HCT116 (cell line): ENCODE results near the gene COG5. TPM values are rescaled to one million over a fixed set of nuclear protein-coding genes. Genes with fewer than 3 reads are reported as not detected.

Experiments
- ATAC-seq: fragments of 200-7000 bp; cut with Tn5 transposase; 2 replicates; pipeline ENCODE4 v1.9.1; 2020; ENCODE audit warnings: mild to moderate bottlenecking, moderate library complexity
- BruUV-seq: library from RNA; stranded (reverse); fragments of 400-500 nt; replicated peaks from 2 replicates; lab custom pipeline; 2021; lab: Mats Ljungman, UMichigan
- CTCF ChIA-PET: fragments of 300-600 bp; sonication (Branson Sonifier 250); formaldehyde crosslinking; loops from one replicate; lab custom pipeline; 2021; ENCODE audit warnings: antibody characterized with exemption; lab: Charles Lee
- POLR2A ChIA-PET: fragments of 300-600, 350-600 bp; sonication (Branson Sonifier 250); formaldehyde crosslinking; loops from one replicate; lab custom pipeline; 2021; ENCODE audit warnings: antibody characterized with exemption; lab: Charles Lee
- RAD21 ChIA-PET, 2 experiments: fragments of 300-600 bp; sonication (Branson Sonifier 250); formaldehyde crosslinking; loops; one replicate each; lab custom pipeline; 2023; ENCODE audit warnings: low total read pairs in 2 of 2; ENCODE audit not compliant: uncharacterized antibody in 2 of 2, unreplicated experiment in 2 of 2, low non-redundant PET in 1 of 2; lab: Charles Lee
- DNase-seq: peaks from one replicate; pipeline ENCODE4 v3.0.0-alpha.2; 2010; ENCODE audit warnings: low read depth, low spot score
- H2AFZ ChIP-seq: fragments of 200-600 bp; shearing (Covaris generic), sonication (generic); 2 replicates; pipeline ENCODE4 v1.6.1; 2017; ENCODE audit warnings: low read depth, mixed run types, mixed read lengths, antibody characterized with exemption, low read length; ENCODE audit not compliant: poor library complexity, severe bottlenecking
- H3K27ac ChIP-seq: 2 replicates; pipeline ENCODE4 v1.5.1; 2012; ENCODE audit warnings: low read depth, low read length
- H3K27me3 ChIP-seq: fragments of 200-600 bp; sonication (generic); 2 replicates; pipeline ENCODE4 v1.6.1; 2016; ENCODE audit warnings: mixed run types, low read length, mixed read lengths; ENCODE audit not compliant: insufficient read depth
- H3K36me3 ChIP-seq, 2 experiments: fragments of 200-500 bp in 1 of 2; fragments of 200-600 bp in 1 of 2; sonication (Bioruptor generic) in 1 of 2; sonication (generic) in 1 of 2; 2 replicates each; pipeline versions ENCODE4 v1.5.1 to v1.6.1; 2014 to 2016; ENCODE audit warnings: low read length in 2 of 2, inconsistent platforms in 1 of 2, mixed read lengths in 1 of 2, mixed run types in 1 of 2; ENCODE audit not compliant: insufficient read depth in 2 of 2, control insufficient read depth in 1 of 2
- H3K4me1 ChIP-seq, 2 experiments: fragments of 200-600 bp in 1 of 2; sonication (generic) in 1 of 2; 2 replicates each; pipeline versions ENCODE4 v1.5.1 to v1.6.1; 2012 to 2017; ENCODE audit warnings: low read length in 2 of 2, inconsistent platforms in 1 of 2, mild to moderate bottlenecking in 1 of 2, mixed read lengths in 1 of 2, mixed run types in 1 of 2, moderate library complexity in 1 of 2; ENCODE audit not compliant: insufficient read depth in 2 of 2, control insufficient read depth in 1 of 2
- H3K4me2 ChIP-seq: fragments of 200-600 bp; sonication (generic); 2 replicates; pipeline ENCODE4 v1.6.1; 2017; ENCODE audit warnings: mixed run types, low read length, mixed read lengths
- H3K4me3 ChIP-seq, 2 experiments: fragments of 200-600 bp in 1 of 2; sonication (generic) in 1 of 2; replicated peaks in 1 of 2; 2 replicates each; pipeline ENCODE4 v1.5.1; 2011 to 2016; ENCODE audit warnings: low read length in 2 of 2, control low read depth in 1 of 2, low read depth in 1 of 2, mild to moderate bottlenecking in 1 of 2, mixed read lengths in 1 of 2, mixed run types in 1 of 2
- H3K79me2 ChIP-seq: fragments of 200-600 bp; sonication (generic); 2 replicates; pipeline ENCODE4 v1.6.1; 2017; ENCODE audit warnings: mild to moderate bottlenecking, mixed run types, low read length, moderate library complexity, mixed read lengths; ENCODE audit not compliant: insufficient read depth
- H3K9ac ChIP-seq: fragments of 200-600 bp; sonication (generic); 2 replicates; pipeline ENCODE4 v1.6.1; 2016; ENCODE audit warnings: low read length, mixed read lengths
- H3K9me2 ChIP-seq: fragments of 200-600 bp; sonication (generic), shearing (Covaris generic); 2 replicates; pipeline ENCODE4 v1.6.1; 2017; ENCODE audit warnings: mixed run types, mild to moderate bottlenecking, moderate library complexity; ENCODE audit not compliant: insufficient read depth
- H3K9me3 ChIP-seq, 2 experiments: fragments of 200-500 bp in 1 of 2; fragments of 200-600 bp in 1 of 2; sonication (Bioruptor generic) in 1 of 2; sonication (generic) in 1 of 2; 2 replicates each; pipeline ENCODE4 v1.6.1; 2014 to 2017; ENCODE audit warnings: low read length in 2 of 2, mixed read lengths in 2 of 2, inconsistent platforms in 1 of 2, low read depth in 1 of 2, mild to moderate bottlenecking in 1 of 2, mixed run types in 1 of 2, moderate library complexity in 1 of 2; ENCODE audit not compliant: control insufficient read depth in 1 of 2, insufficient read depth in 1 of 2
- H4K20me1 ChIP-seq: fragments of 200-600 bp; sonication (generic), shearing (Covaris generic); 2 replicates; pipeline ENCODE4 v1.6.1; 2017; ENCODE audit warnings: mixed run types, mild to moderate bottlenecking, moderate library complexity; ENCODE audit not compliant: insufficient read depth
- CTCF ChIP-seq, 3 experiments: fragments of 200-600 bp in 1 of 3; sonication (generic) in 1 of 3; IDR thresholded peaks in 2 of 3; conservative IDR thresholded peaks in 1 of 3; 2 replicates each; pipeline ENCODE4 v1.5.1; 2012 to 2017; ENCODE audit warnings: low read depth in 2 of 3, low read length in 2 of 3, antibody characterized with exemption in 1 of 3, borderline replicate concordance in 1 of 3, control low read depth in 1 of 3, mild to moderate bottlenecking in 1 of 3, mixed read lengths in 1 of 3, mixed run types in 1 of 3, moderate library complexity in 1 of 3; ENCODE audit not compliant: insufficient read depth in 1 of 3
- EGR1 ChIP-seq: IDR thresholded peaks from 2 replicates; pipeline ENCODE4 v1.6.1; 2012; ENCODE audit warnings: low read depth
- EZH2 ChIP-seq: fragments of 200-600 bp; sonication (generic); IDR thresholded peaks from 2 replicates; pipeline ENCODE4 v1.6.1; 2017; ENCODE audit warnings: antibody characterized with exemption, mixed run types
- JUND ChIP-seq: IDR thresholded peaks from 2 replicates; pipeline ENCODE4 v1.6.1; 2012
- MAX ChIP-seq: IDR thresholded peaks from 2 replicates; pipeline ENCODE4 v1.6.1; 2012
- POLR2AphosphoS5 ChIP-seq: IDR thresholded peaks from 2 replicates; pipeline ENCODE4 v1.6.1; 2011; ENCODE audit warnings: mild to moderate bottlenecking, low read depth, low read length, moderate library complexity
- RAD21 ChIP-seq: IDR thresholded peaks from 2 replicates; pipeline ENCODE4 v1.6.1; 2012; ENCODE audit warnings: low read depth, mild to moderate bottlenecking
- SIN3A ChIP-seq: IDR thresholded peaks from 2 replicates; pipeline ENCODE4 v1.6.1; 2012; ENCODE audit warnings: low read depth
- SRF ChIP-seq: IDR thresholded peaks from 2 replicates; pipeline ENCODE4 v1.6.1; 2012; ENCODE audit warnings: low read depth
- YY1 ChIP-seq: IDR thresholded peaks from 2 replicates; pipeline ENCODE4 v1.6.1; 2011; ENCODE audit warnings: low read length, low read depth, moderate library complexity, mild to moderate bottlenecking; ENCODE audit not compliant: insufficient replicate concordance; ENCODE audit errors: extremely low read depth
- ZBTB33 ChIP-seq: IDR thresholded peaks from 2 replicates; pipeline ENCODE4 v1.6.1; 2011; ENCODE audit warnings: mild to moderate bottlenecking, low read length, moderate library complexity; ENCODE audit not compliant: insufficient replicate concordance; ENCODE audit errors: extremely low read depth
- ZFX ChIP-seq: fragments of 450-650 bp; IDR thresholded peaks from 2 replicates; pipeline ENCODE4 v1.6.1; 2017
- intact Hi-C: fragments of 100-400 bp; cut with micrococcal nuclease; formaldehyde crosslinking; loops from 2 replicates; pipeline ENCODE4 v1.10.0; 2022
- total RNA-seq: library from RNA; stranded (reverse); gene quantifications from one replicate; pipeline ENCODE4 v1.2.1, GENCODE V29; 2021; ENCODE audit not compliant: unreplicated experiment

Gene COG5
- total RNA-seq, 1 experiment from 2014 or later: 30.7 TPM

GRCh38 chr7:107580716-107581383 lies 17.1 kb upstream of the COG5 start:
- TF ChIP-seq RAD21 (no peak), EZH2 (no peak)
- TF ChIP-seq, all 23 proteins: peak for 0
- Histone ChIP-seq H3K9ac (peak overlapping the region; percentile 75), H3K4me3 (peak overlapping the region; percentile 76 to 82), H3K4me1 (peaks cover 2 to 14% of the 10 kb centered on the region in 2 experiments; a peak in 3 of 4 replicates), H3K27me3 (no peaks in the 10 kb centered on the region), H3K79me2 (peaks cover 32% of the 10 kb centered on the region), H3K36me3 (0 out of 4 replicates have a peak, but pooled peaks cover 2 to 8% of the 10 kb centered on the region in 2 experiments), H3K9me3 (no peaks in the 10 kb centered on the region), H2AFZ (no peak overlapping the region), H4K20me1 (no peaks in the 10 kb centered on the region), H3K27ac (peak overlapping the region; percentile 81), H3K9me2 (no peaks in the 10 kb centered on the region), H3K4me2 (peak overlapping the region; percentile 77)
- CTCF ChIA-PET: no interaction called here
- no peak for DNase-seq
- ATAC-seq: no peak
- BruUV-seq: TSS peak; percentile 59
- RAD21 ChIA-PET: no interaction called here
- POLR2A ChIA-PET: no interaction called here
- intact Hi-C loops: loop anchor here (10.0 kb wide), 3 partner anchors 144 to 386 kb away; no protein-coding TSS in a partner anchor

- RAD21 ChIA-PET: no interaction called here
- peak within 1 kb of the TSS; percentile 75 for H3K9ac ChIP-seq
- peak within 1 kb of the TSS; percentile 77 for H3K4me2 ChIP-seq
- ATAC-seq (peak; percentile 94), DNase-seq (peak; percentile 38)
- 0 out of 4 replicates have a peak, but pooled peaks cover 0 to 8% of the 10 kb centered on the region in 2 experiments for H3K36me3 ChIP-seq
- intact Hi-C loops: loop anchor here (10.0 kb wide), 3 partner anchors 145 to 385 kb away; no protein-coding TSS in a partner anchor
- peaks cover 2 to 14% of the 10 kb centered on the region in 2 experiments; a peak in 3 of 4 replicates for H3K4me1 ChIP-seq
- peak within 1 kb of the TSS; percentile 58 for H2AFZ ChIP-seq
- peak within 1 kb of the TSS; percentile 81 for H3K27ac ChIP-seq
- POLR2A ChIA-PET: no interaction called here
- CTCF ChIA-PET: no interaction called here
- peak within 1 kb of the TSS; percentile 76 to 82 for H3K4me3 ChIP-seq
- peaks cover 32% of the 10 kb centered on the region for H3K79me2 ChIP-seq
- H4K20me1 ChIP-seq: no peaks in the 10 kb centered on the region
- BruUV-seq: no TSS peak
- no peaks in the 10 kb centered on the region for H3K27me3 ChIP-seq
- no peaks in the 10 kb centered on the region for H3K9me2 ChIP-seq
- no peaks in the 10 kb centered on the region for H3K9me3 ChIP-seq
- peak; percentile 90 for TF ChIP-seq POLR2AphosphoS5
- peak in 1 of 3 experiments; percentile 28; a peak in 3 of 6 replicates for TF ChIP-seq CTCF (IDR thresholded peaks at IDR 0.05 in 2 of 3, conservative IDR thresholded peaks at IDR 0.05 in 1 of 3; ENCODE audit: borderline replicate concordance in 1 of 3, insufficient read depth in 1 of 3, low read depth in 2 of 3, low read length in 2 of 3)
- peak; percentile 37 for TF ChIP-seq MAX
- no peak for TF ChIP-seq JUND
- TF ChIP-seq EZH2: no peak
- TF ChIP-seq ZFX: peak; percentile 93
- peak; percentile 29; the same call in 1 of the 2 replicates for TF ChIP-seq EGR1
- peak; percentile 35 for TF ChIP-seq YY1
- peak; percentile 31; the same call in 1 of the 2 replicates for TF ChIP-seq RAD21
- TF ChIP-seq ZBTB33: no peak
- peak; percentile 84 for TF ChIP-seq SIN3A
- TF ChIP-seq SRF: peak; percentile 26; the same call in 1 of the 2 replicates
Measured at GRCh38 chr7:107579885-107580715, 16.4 kb upstream of the COG5 start, which contains the start of gene BCAP29. BCAP29 (plus strand) TSS chr7:107580246; CDS start chr7:107580773, 527 bp downstream.
